Stimulated activated CD8-positive, alpha-beta memory T cell treated with anti-CD3 and anti-CD28 coated beads, Interleukin-4, amount 100 ng/mL, for 1 hour (primary cell): ENCODE data around the gene TMEM238L.

Experiments
- DNase-seq, 2 donors: peaks; one replicate each; pipeline ENCODE4 v3.0.0-alpha.2; 2020; ENCODE audit warnings: low read depth in 2 of 2, low spot score in 1 of 2

TMEM238L gene

GRCh38 chr17:10775740-10776356, 28.1 kb downstream of the TMEM238L start:
- no peak for DNase-seq

GRCh38 chr17:10775058-10775457, 28.8 kb downstream of the TMEM238L start:
- no peak for DNase-seq

GRCh38 chr17:10773391-10773790, 30.5 kb downstream of the TMEM238L start:
- DNase-seq = no peak

GRCh38 chr17:10772425-10773380, 31.2 kb downstream of the TMEM238L start:
- DNase-seq = no peak

- DNase-seq = no peak
Observed at GRCh38 chr17:10771148-10771547, 32.8 kb downstream of the TMEM238L start.

- DNase-seq = no peak
Observed at GRCh38 chr17:10769840-10770239, 34.1 kb downstream of the TMEM238L start.

GRCh38 chr17:10768750-10769251, 35.1 kb downstream of the TMEM238L start:
- no peak for DNase-seq

- no peak for DNase-seq
Observed at GRCh38 chr17:10767232-10767631, 36.7 kb downstream of the TMEM238L start.

GRCh38 chr17:10762037-10762436, 41.9 kb downstream of the TMEM238L start:
- DNase-seq = no peak

GRCh38 chr17:10761281-10761680, 42.6 kb downstream of the TMEM238L start:
- no peak for DNase-seq

GRCh38 chr17:10758062-10758461, 45.8 kb downstream of the TMEM238L start:
- no peak for DNase-seq

- DNase-seq = no peak
Observed at GRCh38 chr17:10757647-10758046, 46.3 kb downstream of the TMEM238L start.

- DNase-seq = no peak
Observed at GRCh38 chr17:10757067-10757466, 46.8 kb downstream of the TMEM238L start.

- no peak for DNase-seq
Observed at GRCh38 chr17:10756619-10757018, 47.3 kb downstream of the TMEM238L start.

GRCh38 chr17:10756185-10756584, 47.7 kb downstream of the TMEM238L start:
- no peak for DNase-seq

- DNase-seq = no peak
Observed at GRCh38 chr17:10755592-10756127, 48.2 kb downstream of the TMEM238L start.

GRCh38 chr17:10754861-10755591, 48.9 kb downstream of the TMEM238L start:
- no peak for DNase-seq

GRCh38 chr17:10754109-10754508, 49.8 kb downstream of the TMEM238L start:
- no peak for DNase-seq

GRCh38 chr17:10752696-10753095, 51.2 kb downstream of the TMEM238L start:
- DNase-seq = no peak

- no peak for DNase-seq
Observed at GRCh38 chr17:10751563-10751962, 52.3 kb downstream of the TMEM238L start.

- DNase-seq = no peak
Observed at GRCh38 chr17:10750210-10750609, 53.7 kb downstream of the TMEM238L start.
